HG02610 (cell line): ENCODE results near the gene ARSK.
"Not testable (repeated sequence)": the region's sequence is repeated elsewhere in the genome, so short reads cannot be mapped to it uniquely, and the experiment has no call there.

Experiments used
- ATAC-seq: cut with Tn5 transposase; IDR thresholded peaks from one replicate; pipeline ENCODE4 v1.9.1; 2021; ENCODE audit warnings: mild to moderate bottlenecking, moderate library complexity; ENCODE audit not compliant: unreplicated experiment

ARSK gene

DNA sequence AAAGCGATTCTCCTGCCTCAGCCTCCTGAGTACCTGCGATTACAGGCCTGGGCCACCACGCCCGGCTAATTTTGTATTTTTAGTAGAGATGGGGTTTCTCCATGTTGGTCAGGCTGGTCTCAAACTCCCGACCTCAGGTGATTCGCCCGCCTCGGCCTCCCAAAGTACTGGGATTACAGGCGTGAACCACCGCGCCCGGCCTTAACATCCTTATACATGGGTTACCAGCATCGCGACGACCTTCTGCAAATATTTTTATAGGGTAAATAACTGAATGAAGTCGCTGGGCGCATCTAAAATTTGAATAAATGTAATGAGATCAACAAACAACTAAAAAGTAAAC, 91.3 kb downstream of the ARSK start:
- not testable (repeated sequence) for ATAC-seq

DNA sequence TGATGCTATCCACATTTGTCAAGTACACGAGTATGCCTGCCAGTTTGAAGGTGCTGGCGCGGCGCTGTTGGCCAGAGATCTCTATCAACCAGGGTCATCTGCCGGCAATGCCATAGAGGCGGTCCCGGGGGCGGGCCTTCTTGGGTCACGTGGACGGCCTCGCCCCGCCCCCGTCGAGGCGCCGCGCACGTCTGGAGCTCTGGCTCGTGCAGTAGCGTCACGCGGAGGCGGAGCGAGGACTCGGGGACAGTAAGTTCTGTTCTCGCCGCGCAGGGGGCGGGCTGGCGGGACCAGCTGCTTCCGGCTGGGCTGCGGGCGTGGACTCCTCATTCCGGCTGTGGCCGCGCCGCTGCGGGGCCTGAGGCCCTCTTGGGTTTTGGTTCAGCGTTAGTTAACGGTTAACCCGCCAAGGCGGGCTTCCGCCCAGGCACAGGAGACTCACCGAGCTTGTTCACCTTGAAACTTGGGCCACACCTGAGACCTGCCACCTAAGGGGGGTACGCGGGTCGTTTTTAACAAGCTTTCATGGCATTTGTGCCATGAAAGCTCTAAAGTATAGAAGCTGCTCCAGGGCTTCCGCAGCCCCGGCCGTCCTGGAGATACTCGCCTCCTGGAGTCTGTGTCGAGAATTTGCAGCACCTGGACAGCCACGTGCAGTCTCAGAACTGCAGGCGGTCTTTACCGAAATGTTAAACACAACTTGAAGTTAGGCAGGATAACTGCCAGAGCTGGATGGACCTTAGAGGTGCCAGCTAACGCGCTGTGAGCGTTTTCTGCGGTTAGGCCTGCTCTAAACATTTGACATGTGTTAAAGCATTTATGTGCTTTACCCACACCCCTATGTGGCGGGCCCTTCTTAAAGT, 91.9 kb downstream of the ARSK start, which contains the start of gene RFESD:
Gene RFESD, plus strand, starts transcription at position 209 of the 863 bp plus-strand sequence. CDS start 5,495 bp downstream, outside the sequence.
- ATAC-seq, result peak; percentile 97

DNA sequence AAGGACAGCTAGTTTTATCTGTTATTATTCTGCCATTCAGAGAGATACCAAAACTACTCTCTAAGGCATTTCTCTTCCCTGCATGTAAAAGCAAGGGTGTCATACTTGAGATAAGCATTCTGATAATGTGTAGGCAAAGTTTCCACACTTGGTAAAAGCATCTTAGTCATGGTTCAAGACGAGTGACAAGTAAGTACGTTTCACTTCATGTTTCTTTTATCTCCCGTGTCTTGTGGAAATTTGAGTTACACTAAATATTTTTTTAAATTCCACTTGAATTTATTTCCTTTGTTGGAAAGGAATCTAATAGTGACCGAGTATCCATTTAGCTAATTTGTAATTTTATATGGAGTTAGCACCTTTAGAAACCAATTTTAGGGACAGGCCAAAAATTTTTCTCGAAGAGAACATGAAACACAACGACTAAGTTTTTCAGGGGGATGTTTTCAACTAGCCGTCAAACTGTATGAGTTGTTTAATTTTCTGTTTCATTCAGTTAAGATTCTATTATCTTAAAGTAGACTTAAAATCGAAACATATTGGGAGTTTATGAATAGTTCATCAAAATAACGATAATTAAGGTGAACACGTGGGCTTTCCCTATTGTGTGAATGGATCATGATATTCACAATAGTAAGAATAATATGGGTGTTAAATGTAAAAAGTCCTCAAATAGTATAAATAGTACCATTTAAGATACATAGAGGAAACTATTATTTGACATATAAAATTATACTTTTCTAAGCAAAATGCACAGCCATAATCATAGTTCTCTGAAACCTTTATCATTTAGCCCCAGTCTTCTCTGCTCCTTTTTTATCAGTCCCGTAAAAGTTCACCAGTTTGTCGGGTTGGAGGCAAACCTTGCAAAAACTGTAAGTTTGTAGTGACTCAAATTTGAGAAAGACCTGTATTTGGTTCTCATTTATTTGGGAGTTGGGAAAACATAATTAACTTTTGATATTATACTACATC, 93.3 kb downstream of the ARSK start:
- ATAC-seq, result no peak

DNA sequence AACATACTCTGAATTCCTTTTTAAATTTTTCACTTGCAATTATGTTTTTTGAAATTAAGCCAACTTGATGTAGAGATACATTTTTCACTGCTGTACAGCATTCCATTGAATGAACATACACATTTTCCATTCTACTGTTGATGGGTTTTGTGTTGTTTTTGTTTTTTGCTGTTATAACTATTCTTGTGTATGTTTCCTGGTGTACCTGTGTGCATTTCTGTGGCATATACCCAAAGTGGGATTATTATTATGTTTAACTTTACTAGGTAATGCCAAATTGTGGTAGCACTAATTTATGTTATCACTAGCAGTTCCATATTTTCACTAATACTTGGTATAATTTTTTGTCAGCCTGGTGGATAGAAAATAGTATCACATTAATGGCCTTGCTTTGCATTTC, 94.4 kb downstream of the ARSK start:
- no peak for ATAC-seq

DNA sequence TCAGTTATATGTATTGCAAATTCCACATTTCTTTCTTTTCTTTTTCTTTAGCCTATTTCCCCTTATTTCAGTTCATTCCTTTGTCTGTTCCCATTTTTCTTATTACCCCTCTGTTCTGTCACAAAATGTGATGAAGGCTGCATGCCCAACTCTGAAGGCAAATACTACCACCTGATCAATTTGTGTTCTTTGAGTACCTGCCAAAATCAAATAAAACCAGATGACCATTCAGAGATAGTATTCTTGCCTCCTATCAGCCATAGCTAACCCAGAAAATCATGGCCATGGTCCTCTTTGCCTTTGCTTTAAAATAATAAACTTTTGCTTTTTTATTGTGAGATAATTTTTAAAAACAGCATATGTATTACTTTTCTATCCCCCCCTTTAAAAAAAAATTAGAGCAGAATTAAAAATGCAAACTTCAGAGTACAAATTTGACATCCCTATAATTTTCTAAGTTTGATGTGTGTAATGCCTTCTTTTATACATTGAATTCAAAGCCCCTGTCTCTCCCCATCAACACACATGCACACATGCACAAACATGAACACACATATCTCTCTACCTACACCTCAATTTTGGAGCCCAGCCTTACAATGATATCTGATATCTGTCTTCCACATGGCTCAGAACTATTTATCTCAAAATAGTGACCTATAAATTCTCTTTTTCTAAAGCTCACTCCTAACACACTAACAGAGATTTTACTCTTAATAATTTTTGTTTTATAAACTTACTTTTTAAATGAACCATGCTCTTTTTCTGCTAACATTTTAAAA, 95.1 kb downstream of the ARSK start:
- ATAC-seq, result no peak

DNA sequence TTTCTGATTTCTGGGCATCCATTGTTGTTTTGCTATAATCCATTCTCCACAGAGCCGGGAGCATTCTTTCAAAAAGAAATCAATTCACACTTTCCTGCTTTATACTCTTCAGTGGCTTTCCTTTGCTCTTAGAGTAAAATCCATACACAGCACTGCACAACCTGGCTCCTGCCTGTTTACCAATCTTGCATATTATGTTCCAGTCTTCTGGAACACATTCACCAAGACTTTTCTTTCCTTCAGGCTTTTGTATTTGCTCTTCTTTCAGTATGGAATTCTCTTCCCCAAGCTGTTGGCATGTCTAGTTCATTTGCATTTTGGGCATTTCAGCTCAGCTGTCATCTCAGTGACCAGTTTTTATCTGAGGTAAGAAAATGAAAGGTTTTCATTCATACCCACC, 97.9 kb downstream of the ARSK start:
- no peak for ATAC-seq

DNA sequence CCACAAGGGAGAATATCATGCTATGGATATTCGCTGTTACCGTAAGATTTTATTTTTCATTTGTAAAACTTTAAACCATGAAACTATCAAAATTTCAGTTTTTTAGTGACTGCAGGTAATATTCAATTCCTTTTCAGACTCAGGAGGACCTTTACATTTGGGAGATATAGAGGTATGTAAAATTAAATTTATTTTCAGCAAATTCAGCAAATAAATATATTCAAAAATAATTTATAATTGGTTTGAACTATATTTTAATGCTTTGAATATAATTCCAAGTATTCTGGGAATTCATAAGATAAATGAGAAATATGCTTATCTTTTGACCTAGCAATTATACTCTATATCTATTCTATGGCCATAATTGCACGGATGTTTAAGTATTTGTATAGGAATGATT, 99.3 kb downstream of the ARSK start:
- no peak for ATAC-seq
